ENCODE results near the gene TOX2.
A peak's percentile ranks its signal among the peaks of the same experiment; 100 is the strongest.

TOX2 gene

DNA sequence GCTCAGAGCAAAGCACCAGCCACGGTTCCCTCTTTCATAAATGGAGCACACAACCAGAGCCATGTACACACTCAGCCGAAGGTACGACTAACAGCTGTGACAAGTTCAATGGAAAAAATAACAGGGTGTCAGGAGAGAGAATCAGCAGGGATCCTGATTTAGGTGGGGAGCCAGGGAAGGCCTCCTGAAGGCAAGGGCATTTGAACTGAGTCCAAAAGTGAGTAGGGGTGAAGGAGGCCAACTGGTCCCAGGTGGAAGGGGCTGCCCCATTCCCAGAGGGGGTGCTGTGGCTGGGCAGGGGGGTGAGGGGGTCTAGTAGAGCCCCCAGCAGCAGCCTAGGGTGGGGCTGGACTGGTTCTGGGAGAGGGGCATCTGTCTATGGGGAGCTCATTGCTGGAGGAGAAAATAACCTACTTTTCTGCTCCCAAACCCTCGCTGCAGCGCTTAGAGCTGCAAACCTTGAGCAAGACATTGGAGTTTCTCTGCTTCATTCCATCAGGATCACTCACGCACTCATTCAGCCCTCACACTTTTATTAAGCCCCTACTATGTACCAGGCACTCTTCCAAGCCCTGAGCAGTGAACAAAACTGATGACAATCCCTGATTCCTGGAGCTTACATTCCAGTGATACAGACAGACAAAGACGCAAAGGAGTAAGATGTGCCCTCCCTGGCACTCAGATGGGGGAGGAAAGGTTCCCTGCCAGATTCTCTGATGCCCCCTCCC, 113.5 kb downstream of the TOX2 start:
- no peak overlapping the region for H3K27ac Mint-ChIP-seq
- no peak for DNase-seq (ENCODE audit: low spot score)
- peaks cover 10% of the 10 kb centered on the region for H3K36me3 Mint-ChIP-seq (ENCODE audit: low read depth)
- peaks cover 65% of the 10 kb centered on the region for H3K27me3 Mint-ChIP-seq (ENCODE audit: low read depth)
- peak overlapping the region; percentile 76 for H3K4me3 Mint-ChIP-seq
- H3K9me3 Mint-ChIP-seq, result peaks cover 9% of the 10 kb centered on the region
- H3K4me1 Mint-ChIP-seq (ENCODE audit: low read depth), result peaks cover 54% of the 10 kb centered on the region

DNA sequence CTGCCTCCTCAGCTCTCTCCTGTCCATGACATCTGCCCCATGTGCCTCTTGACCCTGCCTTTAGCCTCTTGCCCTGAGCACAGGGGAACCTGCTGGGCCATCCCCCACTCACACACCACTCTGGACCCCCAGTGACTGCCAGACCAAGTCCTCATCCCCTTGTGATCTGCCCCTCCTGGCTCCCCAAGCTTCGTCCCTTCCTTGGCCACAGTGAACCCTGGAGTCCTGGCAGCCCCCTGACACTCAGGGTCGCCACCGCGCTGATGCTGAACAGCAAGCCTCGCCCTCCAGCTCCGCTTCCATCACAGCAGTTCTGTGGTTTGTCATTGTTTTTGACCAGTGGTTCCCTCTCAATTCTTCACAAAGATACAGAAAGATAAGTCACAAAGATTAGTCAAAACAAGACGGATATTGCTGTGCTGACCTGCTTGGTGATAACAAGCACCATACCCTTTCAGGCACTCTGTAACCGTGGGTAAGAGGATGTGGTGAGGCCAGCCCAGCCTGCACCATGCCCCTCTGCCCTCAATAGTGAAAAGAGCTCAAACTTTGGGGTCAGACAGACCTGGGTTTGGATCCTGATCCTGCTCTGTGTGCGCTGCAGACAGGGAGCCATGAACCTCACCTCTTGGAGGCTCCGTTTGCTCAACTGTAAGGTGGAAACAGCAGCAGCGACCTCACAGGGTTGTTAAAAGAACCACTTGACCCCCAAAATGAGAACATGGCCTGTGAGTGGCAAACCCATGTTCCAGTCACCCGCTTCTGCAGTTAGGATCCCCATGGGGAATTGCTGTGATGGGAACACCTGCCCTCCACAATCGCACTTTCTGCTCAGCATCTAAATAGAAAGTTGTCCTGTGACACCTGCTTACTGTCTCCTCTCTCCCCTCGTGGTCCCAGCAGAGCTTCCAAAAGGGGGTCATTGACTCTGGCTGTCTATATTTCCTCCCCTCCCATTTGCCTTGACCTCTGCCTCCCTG, 114.5 kb downstream of the TOX2 start:
- Mint-ChIP-seq H3K27me3 (ENCODE audit: low read depth) (peaks cover 64% of the 10 kb centered on the region), H3K4me1 (ENCODE audit: low read depth) (peaks cover 60% of the 10 kb centered on the region), H3K9me3 (peaks cover 9% of the 10 kb centered on the region), H3K27ac (peak overlapping the region; percentile 77), H3K4me3 (peak overlapping the region; percentile 76), H3K36me3 (ENCODE audit: low read depth) (peaks cover 17% of the 10 kb centered on the region)
- peak; percentile 41 for DNase-seq (ENCODE audit: low spot score)

DNA sequence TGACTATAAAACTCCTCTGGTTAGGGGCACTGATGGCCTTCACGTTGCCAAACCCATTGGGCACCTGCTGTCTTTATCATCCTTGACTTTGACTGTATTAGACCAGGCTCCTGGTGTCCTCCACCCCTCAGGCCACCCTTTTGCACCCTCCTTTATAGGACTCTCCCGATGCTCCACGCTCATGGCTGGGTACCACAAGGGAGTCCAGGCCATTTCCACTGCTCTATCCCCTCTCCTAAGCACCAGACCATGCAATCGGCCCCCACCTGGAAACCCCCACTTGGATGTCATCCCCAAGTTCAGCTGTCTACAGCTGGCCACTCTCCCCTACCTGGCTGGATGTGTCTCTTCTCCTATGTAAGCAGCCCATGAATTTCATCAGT, 115.2 kb downstream of the TOX2 start:
- H3K4me1 Mint-ChIP-seq (ENCODE audit: low read depth), result peaks cover 62% of the 10 kb centered on the region
- H3K9me3 Mint-ChIP-seq, result peaks cover 12% of the 10 kb centered on the region
- peaks cover 64% of the 10 kb centered on the region for H3K27me3 Mint-ChIP-seq (ENCODE audit: low read depth)
- no peak for DNase-seq (ENCODE audit: low spot score)
- H3K36me3 Mint-ChIP-seq (ENCODE audit: low read depth), result peaks cover 20% of the 10 kb centered on the region
- peak overlapping the region; percentile 7 for H3K4me3 Mint-ChIP-seq
- H3K27ac Mint-ChIP-seq, result no peak overlapping the region

DNA sequence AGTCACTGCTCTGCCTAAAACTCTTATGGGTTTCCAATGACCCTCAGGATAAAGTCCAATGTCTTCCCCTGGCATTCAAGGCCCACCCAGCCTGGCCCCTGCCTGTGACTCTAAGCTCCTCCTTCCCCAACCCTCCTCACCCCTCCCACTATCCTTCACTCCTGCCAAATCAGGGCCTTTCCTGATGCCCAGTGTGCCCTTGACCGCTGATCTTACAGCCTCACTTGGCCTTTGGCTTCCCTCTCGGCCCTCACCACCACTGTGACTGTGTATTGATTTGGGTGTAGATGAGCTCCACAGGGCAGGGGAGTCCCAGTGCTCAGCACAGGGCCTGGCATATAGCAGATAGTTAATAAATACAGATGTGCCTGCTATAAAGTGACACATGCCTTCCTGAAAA, 115.7 kb downstream of the TOX2 start:
- Mint-ChIP-seq H3K9me3 (peaks cover 12% of the 10 kb centered on the region), H3K27ac (no peak overlapping the region), H3K4me1 (ENCODE audit: low read depth) (peaks cover 67% of the 10 kb centered on the region), H3K36me3 (ENCODE audit: low read depth) (peaks cover 24% of the 10 kb centered on the region), H3K27me3 (ENCODE audit: low read depth) (peaks cover 65% of the 10 kb centered on the region), H3K4me3 (no peak overlapping the region)
- DNase-seq (ENCODE audit: low spot score), result no peak

DNA sequence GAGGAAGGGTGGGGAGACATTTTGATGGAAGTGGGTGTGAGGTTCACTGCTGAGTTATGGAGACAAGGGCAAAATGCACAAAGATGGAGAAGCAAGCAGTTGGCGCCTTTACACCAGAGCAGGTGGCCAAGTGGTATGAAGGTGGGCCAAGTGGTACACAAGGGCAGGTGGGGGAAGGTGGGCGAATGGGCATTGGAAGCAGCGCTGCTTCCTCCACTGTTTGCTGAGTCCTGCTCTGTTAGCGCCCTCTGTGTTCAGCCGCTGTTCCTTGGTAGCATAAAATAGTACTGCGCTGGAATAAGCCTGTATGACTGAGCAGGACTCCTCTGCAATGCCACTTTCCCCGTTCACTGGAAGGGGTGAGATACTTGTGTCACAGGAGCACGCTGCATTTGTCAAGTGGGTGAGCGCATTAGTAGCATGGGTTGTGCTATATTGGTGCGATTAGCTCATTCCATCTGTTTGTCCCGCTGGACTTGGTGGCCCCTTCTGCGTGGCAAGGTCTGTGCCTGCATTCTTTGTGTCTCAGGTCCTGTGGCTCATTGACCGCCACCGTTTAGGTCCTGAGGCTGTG, 116.4 kb downstream of the TOX2 start:
- Mint-ChIP-seq H3K4me1 (ENCODE audit: low read depth) (peaks cover 70% of the 10 kb centered on the region), H3K27ac (no peak overlapping the region), H3K36me3 (ENCODE audit: low read depth) (peaks cover 24% of the 10 kb centered on the region), H3K27me3 (ENCODE audit: low read depth) (peaks cover 62% of the 10 kb centered on the region), H3K9me3 (peaks cover 12% of the 10 kb centered on the region), H3K4me3 (no peak overlapping the region)
- no peak for DNase-seq (ENCODE audit: low spot score)

DNA sequence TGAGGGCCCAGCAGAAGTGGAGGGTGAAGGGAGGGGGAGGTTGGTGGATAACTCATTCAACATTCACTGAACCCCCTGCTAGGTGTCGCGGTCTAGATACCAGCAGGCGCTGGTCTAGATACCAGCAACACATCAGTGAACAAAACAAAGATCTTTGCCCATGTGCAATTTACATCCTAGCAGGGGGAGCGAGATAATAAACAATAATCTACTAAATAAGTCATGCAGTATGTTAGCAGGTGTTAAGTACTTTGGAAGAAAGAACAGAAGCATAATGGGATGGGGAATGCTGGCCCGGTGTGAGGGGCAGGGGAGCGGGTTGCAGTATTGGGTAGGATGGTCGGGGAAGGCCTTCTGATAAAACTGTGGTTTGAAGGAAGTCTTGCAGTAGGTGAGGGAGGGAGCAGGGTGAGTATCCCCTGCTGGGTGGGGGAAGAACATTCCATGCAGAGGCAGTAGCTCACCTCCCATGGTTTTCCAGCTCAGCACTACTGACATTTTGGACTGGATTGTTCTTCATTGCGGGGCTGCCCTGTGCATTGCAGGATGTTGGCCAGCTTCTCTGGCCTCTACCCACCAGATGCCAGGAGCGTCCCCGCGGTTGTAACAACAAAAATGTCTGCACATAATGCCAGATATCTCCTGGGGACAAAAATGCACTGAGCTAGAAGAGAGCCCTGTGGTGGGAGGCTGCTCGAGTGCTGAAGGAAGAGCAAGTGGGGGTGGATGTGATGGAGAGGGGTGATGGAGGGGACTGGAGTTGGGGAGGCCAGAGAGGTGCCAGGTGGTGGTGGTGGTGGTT, 117.3 kb downstream of the TOX2 start:
- H3K4me3 Mint-ChIP-seq, result no peak overlapping the region
- peaks cover 24% of the 10 kb centered on the region for H3K36me3 Mint-ChIP-seq (ENCODE audit: low read depth)
- no peak overlapping the region for H3K27ac Mint-ChIP-seq
- peaks cover 12% of the 10 kb centered on the region for H3K9me3 Mint-ChIP-seq
- H3K4me1 Mint-ChIP-seq (ENCODE audit: low read depth), result peaks cover 68% of the 10 kb centered on the region
- peaks cover 61% of the 10 kb centered on the region for H3K27me3 Mint-ChIP-seq (ENCODE audit: low read depth)
- no peak for DNase-seq (ENCODE audit: low spot score)

DNA sequence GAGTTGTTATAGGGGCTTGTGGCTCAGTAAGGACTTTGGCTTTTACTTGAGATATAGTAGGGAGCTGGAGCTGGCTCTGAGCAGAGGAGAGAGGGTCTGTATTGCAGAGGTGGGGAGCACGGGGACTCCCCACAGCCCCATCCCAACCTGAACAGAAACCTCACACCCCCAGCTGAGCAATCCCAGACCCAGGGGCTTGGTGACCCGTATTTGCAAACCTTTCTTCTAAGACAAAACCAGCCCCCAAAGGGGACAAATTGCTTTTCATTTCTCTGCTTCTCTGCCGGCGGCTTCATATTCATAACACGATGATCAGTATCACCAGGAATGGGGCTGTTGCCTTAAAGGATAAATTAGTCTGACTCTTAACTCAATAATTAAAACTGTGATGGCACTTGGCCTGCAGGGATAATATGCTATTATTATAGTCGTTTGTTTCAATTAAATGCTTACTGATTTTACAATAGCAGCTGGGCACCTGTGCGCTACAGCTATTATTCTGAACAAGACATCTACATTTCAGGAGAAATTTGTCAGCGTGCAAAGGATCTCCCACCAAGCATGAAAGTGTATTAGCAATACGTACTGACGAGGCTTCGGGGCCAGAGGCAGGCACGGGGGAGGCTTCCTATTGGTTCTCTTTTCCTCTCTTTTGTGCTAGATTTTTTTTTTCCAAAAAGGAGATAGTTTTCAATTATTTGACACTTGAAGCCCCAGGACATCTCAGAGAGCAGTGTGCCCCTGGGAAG, 118.1 kb downstream of the TOX2 start:
- H3K36me3 Mint-ChIP-seq (ENCODE audit: low read depth), result peaks cover 24% of the 10 kb centered on the region
- peaks cover 63% of the 10 kb centered on the region for H3K27me3 Mint-ChIP-seq (ENCODE audit: low read depth)
- DNase-seq (ENCODE audit: low spot score), result no peak
- no peak overlapping the region for H3K27ac Mint-ChIP-seq
- peaks cover 65% of the 10 kb centered on the region for H3K4me1 Mint-ChIP-seq (ENCODE audit: low read depth)
- peaks cover 12% of the 10 kb centered on the region for H3K9me3 Mint-ChIP-seq
- H3K4me3 Mint-ChIP-seq, result no peak overlapping the region

DNA sequence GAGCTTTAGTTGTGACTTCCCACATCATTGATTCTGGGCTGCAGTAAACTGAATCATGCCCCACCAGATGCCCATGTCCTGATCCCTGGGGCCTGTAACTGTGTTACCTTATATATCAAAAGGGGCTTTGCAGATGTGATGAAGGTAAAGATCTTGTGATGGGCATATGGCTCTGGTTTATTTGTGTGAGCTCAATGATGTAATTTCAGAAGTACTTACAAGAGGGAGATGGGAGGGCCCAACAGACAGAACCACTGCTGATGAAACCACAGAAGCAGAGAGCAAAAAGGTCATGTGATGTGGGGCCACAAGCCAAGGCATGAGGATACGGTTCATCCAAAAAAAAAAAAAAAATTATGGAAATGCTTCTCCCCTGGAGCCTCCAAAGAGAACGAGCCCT, 118.7 kb downstream of the TOX2 start:
- H3K27ac Mint-ChIP-seq, result no peak overlapping the region
- peaks cover 63% of the 10 kb centered on the region for H3K27me3 Mint-ChIP-seq (ENCODE audit: low read depth)
- peak overlapping the region; percentile 9 for H3K4me3 Mint-ChIP-seq
- H3K4me1 Mint-ChIP-seq (ENCODE audit: low read depth), result peaks cover 60% of the 10 kb centered on the region
- DNase-seq (ENCODE audit: low spot score), result no peak
- H3K36me3 Mint-ChIP-seq (ENCODE audit: low read depth), result peaks cover 24% of the 10 kb centered on the region
- H3K9me3 Mint-ChIP-seq, result peaks cover 12% of the 10 kb centered on the region

DNA sequence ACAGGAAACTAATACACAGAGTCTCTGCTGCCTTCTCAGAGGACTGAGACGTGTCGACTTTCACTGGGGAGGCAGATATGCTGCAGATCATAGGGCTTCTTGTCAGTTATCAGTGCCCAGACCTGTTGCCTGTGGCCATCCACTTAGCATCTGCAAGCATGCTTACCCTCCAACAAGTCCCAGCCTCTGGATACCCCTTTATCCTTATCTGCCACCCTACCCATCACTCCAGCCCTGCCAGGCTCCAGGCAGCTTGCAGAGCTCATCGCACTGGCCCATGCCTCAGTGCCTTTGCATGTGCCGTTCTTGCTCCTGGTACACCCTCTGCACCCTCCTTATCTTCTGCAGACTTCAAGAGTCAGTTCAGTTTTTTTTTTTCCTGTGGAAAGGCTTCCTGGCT, 119.2 kb downstream of the TOX2 start:
- Mint-ChIP-seq H3K4me1 (ENCODE audit: low read depth) (peaks cover 54% of the 10 kb centered on the region), H3K27ac (no peak overlapping the region), H3K9me3 (peaks cover 12% of the 10 kb centered on the region), H3K36me3 (ENCODE audit: low read depth) (peaks cover 24% of the 10 kb centered on the region), H3K27me3 (ENCODE audit: low read depth) (peaks cover 62% of the 10 kb centered on the region), H3K4me3 (no peak overlapping the region)
- DNase-seq (ENCODE audit: low spot score), result no peak

DNA sequence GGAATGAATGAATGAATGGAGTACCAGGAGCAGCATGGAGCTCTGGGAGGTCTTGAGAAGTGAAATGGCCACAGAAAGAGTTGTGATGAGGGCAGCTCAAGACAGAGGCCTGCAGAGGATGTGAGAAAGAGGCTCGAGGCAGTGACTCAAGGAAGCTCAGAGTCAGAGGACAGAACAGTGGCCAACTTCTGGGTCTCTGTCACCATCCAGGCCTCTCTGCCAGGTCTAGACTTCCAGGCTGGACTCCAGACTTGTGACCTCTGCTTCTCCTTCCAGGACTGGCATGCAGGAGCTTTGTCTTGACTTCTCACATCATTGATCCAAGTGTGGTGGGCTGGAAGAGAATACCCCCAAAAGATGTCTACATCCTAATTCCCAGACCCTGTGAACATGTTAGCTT, 119.8 kb downstream of the TOX2 start:
- Mint-ChIP-seq H3K9me3 (peaks cover 12% of the 10 kb centered on the region), H3K36me3 (ENCODE audit: low read depth) (peaks cover 24% of the 10 kb centered on the region), H3K27ac (no peak overlapping the region), H3K27me3 (ENCODE audit: low read depth) (peaks cover 66% of the 10 kb centered on the region), H3K4me3 (no peak overlapping the region), H3K4me1 (ENCODE audit: low read depth) (peaks cover 51% of the 10 kb centered on the region)
- no peak for DNase-seq (ENCODE audit: low spot score)

DNA sequence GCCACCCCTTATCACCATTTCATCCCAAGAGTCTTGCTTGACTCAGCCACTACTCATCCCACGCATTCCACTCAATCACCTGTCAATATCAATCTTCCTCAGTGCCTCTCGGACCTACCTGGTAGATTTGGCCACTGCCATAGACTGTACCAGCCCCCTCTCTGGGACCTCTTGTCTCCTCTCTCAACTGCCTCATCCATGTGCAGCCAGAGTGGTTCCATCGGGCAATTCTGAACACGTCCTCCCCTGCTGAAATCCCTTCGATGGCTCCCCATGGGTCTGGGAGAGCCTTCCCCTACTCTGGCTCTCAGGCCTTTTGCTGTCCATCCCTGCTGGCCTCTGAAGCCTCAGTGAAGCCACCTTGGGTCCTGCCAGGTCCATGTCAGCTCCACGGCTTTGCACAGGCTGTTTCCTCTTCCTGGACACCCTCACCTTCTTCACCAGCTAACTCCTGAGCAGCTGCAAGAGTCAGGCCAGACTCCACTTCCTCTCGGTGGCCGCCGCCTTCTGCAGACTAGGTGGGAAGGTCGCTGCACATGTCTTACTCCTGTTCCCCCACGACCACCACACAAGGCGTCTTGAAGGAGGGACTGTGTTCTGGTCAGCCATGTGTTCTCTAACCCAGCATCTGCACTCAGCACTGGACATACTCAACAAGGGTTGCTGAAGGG, 120.4 kb downstream of the TOX2 start:
- Mint-ChIP-seq H3K4me1 (ENCODE audit: low read depth) (peaks cover 44% of the 10 kb centered on the region), H3K4me3 (no peak overlapping the region), H3K36me3 (ENCODE audit: low read depth) (peaks cover 22% of the 10 kb centered on the region), H3K27ac (no peak overlapping the region), H3K9me3 (peaks cover 9% of the 10 kb centered on the region), H3K27me3 (ENCODE audit: low read depth) (peaks cover 64% of the 10 kb centered on the region)
- DNase-seq (ENCODE audit: low spot score), result no peak

DNA sequence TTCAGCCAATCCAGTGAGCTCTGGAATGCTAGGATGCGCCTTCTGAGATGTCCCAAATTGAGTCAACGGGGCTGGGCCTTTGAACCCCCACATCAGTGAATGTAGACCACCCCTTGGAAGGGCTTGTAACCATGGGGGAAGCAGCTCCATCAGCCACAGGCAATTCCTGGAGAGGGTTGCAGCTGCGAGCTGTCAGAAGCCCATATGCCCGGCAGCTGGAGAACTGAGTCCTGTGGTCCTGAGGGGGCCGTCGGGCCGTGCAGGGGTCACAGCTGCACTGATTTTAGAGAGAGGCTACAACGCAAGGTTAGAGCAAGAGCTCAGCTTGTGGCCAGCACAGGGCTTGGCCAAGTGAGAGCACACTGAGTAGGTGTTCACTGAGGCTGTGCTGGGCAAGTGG, 121.3 kb downstream of the TOX2 start:
- Mint-ChIP-seq H3K36me3 (ENCODE audit: low read depth) (peaks cover 18% of the 10 kb centered on the region), H3K27ac (no peak overlapping the region), H3K4me1 (ENCODE audit: low read depth) (peaks cover 37% of the 10 kb centered on the region), H3K4me3 (no peak overlapping the region), H3K27me3 (ENCODE audit: low read depth) (peaks cover 67% of the 10 kb centered on the region), H3K9me3 (peaks cover 3% of the 10 kb centered on the region)
- no peak for DNase-seq (ENCODE audit: low spot score)
